ENCODE results near the gene PER2.

The PER2 gene

GRCh38 chr2:238282861-238283738 is 5.3 kb downstream of the PER2 start:
- no peak for TF ChIP-seq CTCF (IDR thresholded peaks at IDR 0.05; ENCODE audit: borderline replicate concordance, control extremely low read depth, extremely low read depth, insufficient read depth, missing control alignments)
- no peak for DNase-seq (ENCODE audit: low spot score)

DNA sequence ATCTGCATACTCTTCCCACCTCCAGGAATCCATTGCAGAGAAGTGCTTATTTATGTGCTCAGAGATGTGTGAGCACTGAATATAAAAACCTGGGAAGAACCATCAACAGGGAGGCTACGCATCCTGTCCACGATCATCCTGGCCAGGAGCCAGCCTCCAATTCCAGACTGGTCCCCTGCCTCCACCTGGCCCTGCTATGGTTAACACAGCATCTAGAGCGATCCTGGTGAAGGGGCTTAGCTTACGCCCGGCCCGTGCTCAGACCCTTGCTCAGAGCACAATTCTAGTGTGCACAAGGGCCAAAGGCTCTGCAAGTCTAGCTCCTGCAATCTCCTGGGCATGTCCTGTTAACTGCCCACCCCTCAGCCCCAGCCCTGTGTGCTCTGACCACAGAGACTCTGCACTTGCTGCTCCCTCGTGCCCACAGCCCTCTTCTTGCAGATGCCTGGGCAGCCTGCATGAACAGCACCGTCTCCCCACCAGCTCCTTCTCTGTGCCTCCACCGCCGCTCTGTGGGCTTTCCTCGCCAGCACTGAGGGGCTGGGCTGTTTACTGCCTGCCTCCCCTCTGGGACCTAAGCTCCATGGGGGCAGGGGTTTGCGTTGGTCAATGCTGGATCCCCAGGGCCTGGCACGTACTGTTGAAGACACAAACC is 6.5 kb downstream of the PER2 start:
- in situ Hi-C loops (cut with MboI; ENCODE audit: low sequenced_read_pairs, unreplicated experiment), result no loop called here
- no peak for TF ChIP-seq CTCF (IDR thresholded peaks at IDR 0.05; ENCODE audit: borderline replicate concordance, control extremely low read depth, extremely low read depth, insufficient read depth, missing control alignments)
- DNase-seq (ENCODE audit: low spot score), result no peak

More at GRCh38 chr2:238282861-238283738, 5.3 kb downstream of the PER2 start:
- in situ Hi-C loops (cut with MboI; ENCODE audit: low sequenced_read_pairs, unreplicated experiment), result no loop called here

GRCh38 chr2:238280083-238280825 is 8.2 kb downstream of the PER2 start:
- no peak for DNase-seq (ENCODE audit: low spot score)
- no peak for TF ChIP-seq CTCF (IDR thresholded peaks at IDR 0.05; ENCODE audit: borderline replicate concordance, control extremely low read depth, extremely low read depth, insufficient read depth, missing control alignments)
- in situ Hi-C loops (cut with MboI; ENCODE audit: low sequenced_read_pairs, unreplicated experiment), result no loop called here

- no peak for DNase-seq (ENCODE audit: low spot score)
- in situ Hi-C loops (cut with MboI; ENCODE audit: low sequenced_read_pairs, unreplicated experiment), result no loop called here
- TF ChIP-seq CTCF (IDR thresholded peaks at IDR 0.05; ENCODE audit: borderline replicate concordance, control extremely low read depth, extremely low read depth, insufficient read depth, missing control alignments), result no peak
Observed at GRCh38 chr2:238279324-238279682, 9.1 kb downstream of the PER2 start.

DNA sequence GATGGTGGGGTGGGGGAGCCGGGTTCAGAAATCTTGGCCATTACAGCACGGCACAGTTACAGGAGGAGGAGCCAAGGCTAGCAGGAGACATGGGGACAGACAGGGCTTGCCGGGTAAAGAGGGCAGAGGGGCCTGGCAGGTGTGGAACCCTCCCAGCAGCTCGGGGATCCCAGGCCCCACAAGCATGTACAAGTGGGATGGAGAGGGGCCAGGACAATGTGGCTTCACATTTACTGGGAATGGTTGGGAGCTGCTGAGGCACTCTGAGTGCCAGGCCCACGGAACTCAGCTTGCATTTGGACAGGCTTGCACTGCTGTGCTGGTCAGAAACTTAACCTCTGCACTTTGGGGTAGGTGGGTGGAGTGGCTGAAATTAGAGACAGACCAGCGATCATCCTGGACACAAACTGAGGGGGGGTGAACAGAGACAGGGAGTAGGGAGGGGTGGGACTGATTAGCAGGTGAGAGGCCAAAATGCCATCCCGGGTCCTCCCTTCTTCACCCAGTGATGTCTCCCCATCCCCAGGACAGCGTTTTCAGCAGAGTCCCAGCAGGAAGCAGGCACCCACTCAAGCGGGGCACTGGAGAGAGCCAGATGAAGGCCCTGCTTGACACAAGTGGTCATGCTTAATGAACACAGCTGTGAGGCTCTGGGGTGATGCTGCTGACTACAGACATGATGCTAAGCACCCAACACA is 9.6 kb downstream of the PER2 start:
- in situ Hi-C loops (cut with MboI; ENCODE audit: low sequenced_read_pairs, unreplicated experiment), result no loop called here
- no peak for DNase-seq (ENCODE audit: low spot score)
- no peak for TF ChIP-seq CTCF (IDR thresholded peaks at IDR 0.05; ENCODE audit: borderline replicate concordance, control extremely low read depth, extremely low read depth, insufficient read depth, missing control alignments)

DNA sequence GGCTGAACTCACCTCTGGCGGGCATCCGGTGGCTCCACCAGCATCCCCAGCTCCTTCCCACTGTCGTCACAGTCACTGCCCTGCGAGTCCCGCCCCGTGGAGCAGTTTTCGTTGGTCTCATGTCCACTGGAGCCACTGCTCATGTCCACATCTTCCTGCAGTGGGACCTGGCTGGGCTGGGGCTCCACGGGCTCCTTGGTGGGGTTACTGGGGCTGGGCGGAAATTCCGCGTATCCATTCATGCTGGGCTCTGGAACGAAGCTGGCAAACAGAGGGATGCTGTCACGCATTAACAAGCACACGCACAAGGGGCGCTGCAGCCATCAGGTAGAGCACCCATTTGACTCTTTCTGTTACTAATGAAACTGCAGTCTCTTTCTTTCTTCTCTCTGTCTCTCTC is 10.7 kb downstream of the PER2 start:
- in situ Hi-C loops (cut with MboI; ENCODE audit: low sequenced_read_pairs, unreplicated experiment), result no loop called here
- no peak for DNase-seq (ENCODE audit: low spot score)
- TF ChIP-seq CTCF (IDR thresholded peaks at IDR 0.05; ENCODE audit: borderline replicate concordance, control extremely low read depth, extremely low read depth, insufficient read depth, missing control alignments), result no peak
